Hematopoietic multipotent progenitor cell treated with erythropoietin and hydrocortisone succinate and interleukin-3 and kit ligand, for 6 days (in vitro differentiated cells): ENCODE results near the gene TEX101.
"Not testable (repeated sequence)": the region's sequence is repeated elsewhere in the genome, so short reads cannot be mapped to it uniquely, and the experiment has no call there.

Experiments
- DNase-seq: peaks from one replicate; pipeline ENCODE4 v3.0.0-alpha.2; 2015

TEX101 gene

GRCh38 chr19:43422000-43422688 lies 7.5 kb downstream of the TEX101 start:
- DNase-seq: no peak

DNA sequence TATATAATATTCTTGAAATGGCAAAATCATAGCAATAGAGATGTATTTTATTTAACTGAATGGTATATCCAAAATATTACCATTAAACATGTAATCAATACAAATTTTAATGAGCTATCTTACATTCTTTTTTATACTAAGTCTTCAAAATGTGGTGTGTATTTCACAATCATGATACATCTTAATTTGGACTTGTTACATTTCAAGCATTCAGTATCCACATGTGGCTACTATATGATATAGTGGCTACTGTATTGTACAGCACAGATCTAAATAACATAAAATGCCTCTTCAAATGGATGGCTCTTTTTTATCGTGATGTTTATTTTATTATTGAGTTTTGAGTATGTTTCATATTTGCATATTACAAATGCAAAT lies 8.0 kb downstream of the TEX101 start:
- no peak for DNase-seq

DNA sequence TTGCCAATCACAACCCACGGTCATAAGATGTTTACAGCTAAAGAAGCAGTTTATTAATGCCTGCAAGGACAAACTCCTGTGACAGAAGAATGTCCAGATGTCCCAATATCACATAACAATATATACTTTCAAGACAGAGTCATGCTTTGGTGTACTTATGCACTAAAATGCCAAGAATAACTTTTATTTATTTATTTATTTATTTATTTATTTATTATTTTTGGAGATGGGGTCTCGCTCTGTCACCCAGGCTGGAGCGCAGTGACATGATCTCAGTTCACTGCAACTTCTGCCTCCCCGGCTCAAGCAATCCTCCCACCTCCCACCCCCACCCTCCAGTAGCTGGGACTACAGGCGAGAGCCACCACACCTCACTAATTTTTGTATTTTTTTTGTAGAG lies 9.1 kb downstream of the TEX101 start:
- no peak for DNase-seq

- DNase-seq: peak; percentile 62
These were observed 11.1 kb downstream of the TEX101 start for GRCh38 chr19:43425567-43426392.

GRCh38 chr19:43429395-43429794 lies 14.7 kb downstream of the TEX101 start:
- DNase-seq: no peak

DNA sequence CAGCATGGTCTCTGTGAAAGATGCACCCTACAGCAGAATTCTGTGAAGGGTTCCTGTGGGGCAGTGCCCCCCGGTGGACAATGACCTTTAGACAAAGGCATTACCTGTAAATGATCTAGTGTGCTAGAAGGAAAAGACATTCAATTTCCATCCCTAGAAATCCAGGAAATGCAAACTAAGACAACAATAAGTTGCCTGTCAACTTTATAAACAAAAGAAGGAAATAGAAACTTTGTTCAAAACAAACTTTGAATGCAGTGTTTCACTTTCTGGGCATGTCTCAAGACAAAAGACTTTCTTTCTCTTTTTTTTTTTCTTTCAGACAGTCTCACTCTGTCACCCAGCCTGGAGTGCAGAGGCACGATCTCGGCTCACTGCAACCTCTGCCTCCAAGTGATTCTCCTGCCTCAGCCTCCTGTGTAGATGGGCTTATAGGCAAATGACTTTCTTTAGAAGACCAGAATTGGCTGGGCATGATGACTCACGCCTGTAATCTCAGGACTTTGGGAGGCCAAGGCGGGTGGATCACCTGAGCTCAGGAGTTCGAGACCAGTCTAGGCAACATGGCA lies 15.5 kb downstream of the TEX101 start:
- peak; percentile 18 for DNase-seq

DNA sequence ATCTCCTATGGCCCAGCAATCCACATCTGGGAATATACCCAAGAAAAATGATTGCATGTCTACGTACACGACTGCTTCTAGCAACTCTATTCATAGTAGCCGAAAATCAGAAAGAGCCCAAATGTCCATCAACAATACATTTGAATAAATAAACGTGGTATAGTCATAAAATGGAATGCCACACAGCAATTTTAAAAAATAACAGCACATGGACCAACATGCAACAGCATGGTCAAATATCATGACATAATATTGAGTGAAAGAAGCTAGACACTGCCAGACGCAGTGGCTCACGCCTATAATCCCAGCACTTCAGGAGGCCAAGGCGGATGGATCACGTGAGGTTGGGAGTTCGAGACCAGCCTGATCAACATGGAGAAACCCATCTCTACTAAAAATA lies 16.3 kb downstream of the TEX101 start:
- no peak for DNase-seq

DNA sequence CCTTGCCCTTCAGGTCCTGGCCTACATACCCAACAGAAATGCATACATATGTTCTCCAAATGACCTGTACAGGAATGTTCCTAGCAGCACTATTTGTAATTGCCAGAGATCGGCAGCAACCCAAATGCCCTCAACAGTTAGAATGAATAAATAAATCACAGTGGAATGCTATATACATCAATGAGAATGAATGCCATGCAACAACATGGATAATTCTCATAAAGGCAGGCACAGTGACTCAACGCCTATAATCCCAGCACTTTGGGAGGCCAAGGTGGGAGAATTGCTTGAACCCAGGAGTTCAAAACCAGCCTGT lies 18.6 kb downstream of the TEX101 start:
- no peak for DNase-seq

GRCh38 chr19:43433689-43434088 lies 19.0 kb downstream of the TEX101 start:
- no peak for DNase-seq

- no peak for DNase-seq
These were observed 21.1 kb downstream of the TEX101 start for GRCh38 chr19:43435775-43436174.

DNA sequence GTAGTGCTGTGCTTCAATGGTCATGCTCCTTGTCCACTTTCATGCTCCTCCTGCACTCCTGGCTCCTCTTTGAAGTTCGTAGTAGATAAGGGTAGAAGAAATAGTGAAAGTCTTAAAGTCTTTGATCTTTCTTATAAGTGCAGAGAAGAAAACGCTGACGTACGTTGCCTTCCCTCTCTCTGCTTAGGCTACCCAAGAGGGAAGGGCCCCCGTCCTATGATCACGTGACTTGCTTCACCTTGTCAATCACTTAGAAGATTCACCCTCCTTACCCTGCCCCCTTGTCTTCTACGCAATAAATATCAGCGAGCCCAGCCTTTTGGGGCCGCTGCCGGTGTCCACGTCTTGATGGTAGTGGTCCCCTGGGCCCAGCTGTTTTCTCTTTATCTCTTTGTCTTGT lies 22.6 kb downstream of the TEX101 start:
- DNase-seq: not testable (repeated sequence)

DNA sequence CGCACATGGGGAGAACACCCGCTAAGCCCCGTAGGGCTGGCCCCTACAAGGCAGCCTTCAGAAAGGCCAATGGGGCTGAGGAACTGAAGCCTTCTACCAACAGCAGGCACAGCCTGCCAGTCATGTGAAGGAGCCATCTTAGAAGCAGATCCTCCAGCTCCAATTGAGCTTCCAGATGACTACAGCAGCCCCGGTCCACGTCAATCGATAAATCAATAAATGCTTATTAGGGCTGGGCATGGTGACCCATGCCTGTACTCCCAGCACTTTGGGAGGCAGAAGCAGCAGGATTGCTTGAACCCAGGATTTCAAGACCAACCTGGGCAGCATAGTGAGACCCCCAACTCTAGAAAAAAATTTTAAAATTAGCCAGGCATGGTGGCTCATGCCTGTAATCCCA lies 23.0 kb downstream of the TEX101 start:
- DNase-seq: no peak

DNA sequence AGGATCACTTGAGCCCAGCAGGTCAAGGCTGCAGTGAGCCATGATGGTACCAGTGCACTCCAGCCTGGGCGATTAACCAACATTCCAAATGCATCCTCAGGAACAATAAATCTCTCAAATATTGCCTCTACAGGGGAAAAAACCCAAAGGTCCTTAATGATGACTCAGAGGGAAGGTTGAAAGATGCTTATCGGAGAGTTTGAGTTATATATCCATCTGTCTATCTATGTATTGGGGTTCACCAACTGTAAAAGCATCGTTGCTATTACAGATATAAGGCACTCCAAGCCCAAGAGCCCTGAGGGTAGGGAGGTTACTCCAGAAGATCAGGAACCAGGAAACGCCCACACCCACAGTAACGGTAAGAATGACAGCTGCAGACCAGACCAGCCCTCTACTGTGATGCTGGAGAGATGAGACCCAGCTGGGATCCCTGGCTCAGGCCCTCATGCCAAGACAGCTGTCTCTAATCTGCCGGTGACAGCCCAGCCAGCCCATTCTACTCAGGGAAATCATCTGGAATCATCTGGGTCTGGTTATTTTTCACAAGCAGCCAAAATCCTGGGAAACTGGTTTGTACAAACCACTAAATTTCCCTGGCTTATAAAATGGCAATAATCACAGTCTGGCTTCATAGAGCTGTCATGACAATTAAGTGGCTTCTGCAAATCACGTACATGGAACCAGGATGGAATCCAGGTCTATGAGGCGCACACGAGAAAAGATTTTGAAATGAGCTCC lies 23.8 kb downstream of the TEX101 start:
- DNase-seq: peak; percentile 47

GRCh38 chr19:43439032-43439708 lies 24.5 kb downstream of the TEX101 start:
- DNase-seq: peak; percentile 62

DNA sequence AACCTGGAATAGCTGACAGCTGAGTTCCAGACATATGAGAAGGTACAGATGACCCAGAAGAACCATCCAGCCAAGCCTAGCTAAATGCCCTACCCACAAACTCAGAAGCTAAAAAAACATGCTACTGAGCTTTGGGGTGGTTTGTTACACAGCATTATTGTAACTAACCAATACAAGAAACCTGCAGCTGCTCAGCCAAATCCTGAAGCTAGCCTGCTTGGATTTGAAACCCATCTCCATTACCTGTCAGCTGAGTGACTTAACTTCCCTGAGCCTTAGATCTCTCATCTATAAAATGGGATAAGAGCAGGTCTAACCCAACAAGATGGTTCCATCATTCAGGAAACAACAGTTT lies 25.0 kb downstream of the TEX101 start:
- no peak for DNase-seq

DNA sequence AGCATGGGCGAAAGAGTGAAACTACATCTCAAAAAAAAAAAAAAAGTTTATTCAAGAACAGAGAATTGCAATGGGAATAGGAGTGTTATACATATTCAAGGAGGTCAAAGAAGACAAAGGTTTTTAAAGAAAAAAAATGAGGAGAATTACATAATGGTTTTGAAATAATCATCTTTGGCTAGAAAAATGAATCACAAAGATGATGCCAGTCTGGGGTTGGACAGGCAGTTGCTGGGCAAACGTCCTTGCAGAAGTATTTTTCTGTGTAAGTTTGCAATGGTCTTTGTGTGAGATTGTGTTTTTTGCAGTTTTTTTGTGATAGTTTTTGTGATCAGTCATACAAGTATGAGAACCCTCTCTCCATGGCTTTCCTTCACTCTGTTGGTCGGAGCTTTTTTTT lies 27.0 kb downstream of the TEX101 start:
- DNase-seq: no peak

DNA sequence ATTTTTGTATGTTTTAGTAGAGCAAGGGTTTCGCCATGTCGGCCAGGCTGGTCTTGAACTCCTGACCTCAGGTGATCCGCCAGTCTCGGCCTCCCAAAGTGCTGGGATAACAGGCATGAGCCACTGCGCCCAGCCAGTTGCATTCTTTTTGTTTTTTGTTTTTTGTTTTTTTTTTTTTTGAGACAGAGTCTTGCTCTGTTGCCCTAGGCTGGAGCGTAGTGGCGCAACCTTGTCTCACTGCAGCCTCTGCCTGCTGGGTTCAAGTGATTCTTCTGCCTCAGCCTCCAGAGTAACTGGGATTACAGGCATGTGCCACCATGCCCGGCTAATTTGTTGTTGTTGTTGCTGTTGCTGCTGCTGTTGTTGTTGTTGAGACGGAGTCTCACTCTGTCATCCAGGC lies 29.4 kb downstream of the TEX101 start:
- DNase-seq: not testable (repeated sequence)

DNA sequence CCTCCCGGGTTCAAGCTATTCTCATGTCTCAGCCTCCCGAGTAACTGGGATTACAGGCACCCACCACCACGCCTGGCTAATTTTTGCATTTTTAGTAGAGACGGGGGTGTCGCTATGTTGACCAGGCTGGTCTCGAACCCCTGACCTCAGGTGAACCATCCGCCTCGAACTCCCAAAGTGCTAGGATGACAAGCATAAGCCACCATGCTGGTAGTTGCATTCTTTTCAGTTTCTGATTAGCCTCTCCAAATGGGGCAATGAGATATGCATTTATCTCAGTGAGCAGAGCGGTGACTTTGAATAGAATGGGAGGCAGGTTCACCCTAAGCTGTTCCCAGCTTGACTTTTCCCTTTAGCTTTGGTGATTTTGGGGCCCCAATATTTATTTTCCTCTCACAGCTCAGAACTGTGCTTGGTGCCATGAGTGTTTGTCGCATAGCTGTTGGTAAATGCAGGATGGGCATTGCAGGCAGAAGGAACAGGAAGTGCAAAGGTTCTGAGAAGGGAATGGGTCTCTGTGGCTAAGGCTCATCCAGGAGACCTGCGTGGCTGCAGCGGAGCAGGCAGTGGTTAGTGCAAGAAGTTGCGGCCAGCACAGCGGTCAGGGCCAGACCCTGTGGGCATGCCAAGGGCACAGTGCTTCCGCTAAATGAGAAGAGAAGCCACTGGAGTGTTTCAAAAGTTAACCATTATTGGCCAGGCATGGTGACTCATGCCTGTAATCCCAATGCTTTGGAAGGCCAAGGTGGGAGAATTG lies 30.0 kb downstream of the TEX101 start:
- DNase-seq: peak; percentile 49

DNA sequence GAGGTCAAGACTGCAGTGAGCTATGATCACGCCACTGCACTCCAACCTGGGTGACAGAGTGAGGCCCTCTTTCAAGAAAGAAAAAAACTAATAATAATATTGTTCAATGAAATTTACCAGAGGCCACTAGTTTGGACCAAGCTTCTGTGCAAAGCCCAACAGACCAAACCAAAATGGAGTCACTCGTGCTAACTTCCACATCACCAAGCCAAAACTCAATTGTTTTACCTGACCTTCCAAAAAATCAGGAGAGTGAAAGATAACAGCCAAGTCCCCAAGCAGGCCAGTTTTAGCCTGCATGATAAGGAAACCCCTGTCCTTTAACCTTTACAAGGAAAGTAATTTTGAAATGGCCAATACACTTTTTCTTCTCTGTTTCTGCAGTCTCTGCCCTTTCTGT lies 30.7 kb downstream of the TEX101 start:
- no peak for DNase-seq

DNA sequence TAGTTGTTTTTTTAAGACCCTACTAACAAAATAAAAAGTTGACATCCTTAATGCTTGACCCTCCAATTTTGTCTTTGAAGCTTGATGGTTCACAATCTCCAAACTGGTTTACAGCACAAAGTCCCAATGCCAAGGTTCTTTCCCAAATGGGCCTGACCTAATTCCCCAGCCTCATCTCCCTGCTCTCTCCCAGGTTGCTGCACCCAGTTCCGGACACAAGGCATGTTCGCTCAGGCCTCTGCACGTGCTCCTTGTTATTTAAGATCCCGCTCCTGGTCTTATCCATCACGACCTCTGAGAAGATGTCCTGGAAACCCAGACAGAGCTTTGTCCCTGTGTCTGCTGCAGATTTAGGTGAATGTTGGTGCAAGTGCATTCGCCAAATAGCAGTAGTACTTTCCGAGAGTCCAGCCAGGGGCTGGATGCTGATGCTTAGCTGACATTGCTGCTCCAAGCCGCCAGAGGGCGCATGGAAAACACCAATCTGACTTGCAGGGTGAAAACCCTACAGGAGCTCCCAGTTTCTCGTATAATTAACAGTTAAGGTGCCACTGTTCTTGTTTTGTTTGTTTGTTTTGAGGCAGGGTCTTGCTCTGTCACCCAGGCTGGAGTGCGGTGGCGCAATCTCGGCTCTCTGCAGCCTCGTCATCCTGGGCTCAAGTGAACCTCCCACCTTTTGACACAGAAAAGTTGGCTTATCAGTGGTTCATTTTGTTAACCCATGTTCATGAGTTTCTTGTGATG lies 32.2 kb downstream of the TEX101 start:
- DNase-seq: peak; percentile 84

DNA sequence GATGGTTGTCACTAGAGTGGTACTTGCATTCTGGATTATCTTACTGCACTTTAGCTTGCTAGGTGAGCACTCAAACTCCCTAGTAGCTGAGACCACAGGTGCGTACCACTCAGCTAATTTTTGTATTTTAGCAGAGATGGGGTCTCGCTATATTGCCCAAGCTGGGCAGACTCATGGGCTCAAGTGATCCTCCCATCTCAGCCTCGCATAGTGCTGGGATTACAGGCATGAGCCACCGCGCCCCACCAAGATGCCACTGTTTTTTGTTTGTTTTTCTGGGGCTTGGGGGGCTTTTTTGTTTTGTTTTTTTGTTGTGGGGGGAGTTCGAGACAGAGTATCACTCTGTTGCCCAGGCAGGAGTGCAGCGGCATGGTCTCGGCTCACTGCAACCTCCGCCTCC lies 33.0 kb downstream of the TEX101 start:
- no peak for DNase-seq

DNA sequence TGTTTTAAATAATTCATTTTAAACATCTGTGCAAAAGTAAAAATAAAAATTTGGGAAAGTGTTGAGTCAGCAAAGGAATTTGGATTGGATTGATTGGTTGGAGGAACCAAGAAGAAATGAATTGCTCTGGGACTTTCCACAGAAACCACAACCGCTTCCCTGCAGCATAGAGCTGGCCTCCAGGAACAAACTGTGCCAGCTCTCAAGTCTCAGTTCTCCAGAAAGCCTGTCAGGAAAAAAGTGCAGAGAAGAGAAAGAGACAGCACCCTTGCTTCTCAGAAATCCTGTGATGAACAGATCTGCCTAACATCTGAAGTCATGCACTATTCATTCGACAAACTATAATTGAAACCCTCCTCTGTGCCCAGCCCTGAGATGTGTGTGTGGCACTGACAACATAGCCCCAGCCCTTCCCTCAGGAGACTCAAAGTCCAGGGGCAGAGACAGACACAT lies 35.9 kb downstream of the TEX101 start:
- no peak for DNase-seq
